C4-2B (cell line): Measurements from ENCODE around the gene ANKRD63.

Experiments used
- CTCF ChIP-seq: fragments of 450-650 bp; conservative IDR thresholded peaks from 2 replicates; pipeline ENCODE4 v1.5.1; 2017; ENCODE audit warnings: mild to moderate bottlenecking
- ZFX ChIP-seq: fragments of 450-650 bp; IDR thresholded peaks from 2 replicates; pipeline ENCODE4 v1.6.1; 2017

- TF ChIP-seq CTCF = no peak
- TF ChIP-seq ZFX = no peak
These were observed 8.2 kb upstream of the ANKRD63 start for GRCh38 chr15:40290918-40291574.
